HG03039 (cell line): ENCODE data around the gene PGLYRP4.
"Not testable (repeated sequence)": the region's sequence is repeated elsewhere in the genome, so short reads cannot be mapped to it uniquely, and the experiment has no call there.

Source experiments
- ATAC-seq: cut with Tn5 transposase; IDR thresholded peaks from one replicate; pipeline ENCODE4 v1.9.1; 2021; ENCODE audit warnings: mild to moderate bottlenecking, moderate library complexity; ENCODE audit not compliant: unreplicated experiment

The PGLYRP4 gene

DNA sequence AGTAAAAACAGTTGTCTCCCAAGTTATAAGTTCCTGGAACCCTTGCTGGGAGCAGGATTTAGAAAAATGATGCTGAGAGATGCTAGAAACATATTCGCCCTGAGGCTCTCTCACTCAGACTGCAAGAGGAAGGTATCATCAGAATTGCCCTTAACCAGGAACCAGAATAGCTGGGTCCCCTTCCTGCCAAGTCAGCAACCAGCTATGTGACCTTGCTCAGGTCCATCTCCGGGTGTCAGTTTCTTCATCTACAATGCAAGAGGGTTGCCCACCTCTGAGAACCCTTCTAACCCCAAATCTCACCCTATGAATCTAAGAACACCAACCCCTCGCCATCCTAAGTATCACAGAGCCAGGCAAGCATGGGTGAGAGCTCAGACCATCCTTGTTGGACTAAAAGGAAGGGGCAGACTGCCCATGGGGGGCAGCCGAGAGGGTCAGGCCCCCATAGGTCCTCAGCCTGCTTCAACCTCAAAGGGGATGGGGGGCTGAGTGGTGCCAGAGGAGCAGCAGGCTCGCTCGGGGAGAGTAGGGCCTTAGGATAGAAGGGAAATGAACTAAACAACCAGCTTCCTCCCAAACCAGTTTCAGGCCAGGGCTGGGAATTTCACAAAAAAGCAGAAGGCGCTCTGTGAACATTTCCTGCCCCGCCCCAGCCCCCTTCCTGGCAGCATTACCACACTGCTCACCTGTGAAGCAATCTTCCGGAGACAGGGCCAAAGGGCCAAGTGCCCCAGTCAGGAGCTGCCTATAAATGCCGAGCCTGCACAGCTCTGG lies 8.6 kb upstream of the PGLYRP4 start:
- no peak for ATAC-seq

DNA sequence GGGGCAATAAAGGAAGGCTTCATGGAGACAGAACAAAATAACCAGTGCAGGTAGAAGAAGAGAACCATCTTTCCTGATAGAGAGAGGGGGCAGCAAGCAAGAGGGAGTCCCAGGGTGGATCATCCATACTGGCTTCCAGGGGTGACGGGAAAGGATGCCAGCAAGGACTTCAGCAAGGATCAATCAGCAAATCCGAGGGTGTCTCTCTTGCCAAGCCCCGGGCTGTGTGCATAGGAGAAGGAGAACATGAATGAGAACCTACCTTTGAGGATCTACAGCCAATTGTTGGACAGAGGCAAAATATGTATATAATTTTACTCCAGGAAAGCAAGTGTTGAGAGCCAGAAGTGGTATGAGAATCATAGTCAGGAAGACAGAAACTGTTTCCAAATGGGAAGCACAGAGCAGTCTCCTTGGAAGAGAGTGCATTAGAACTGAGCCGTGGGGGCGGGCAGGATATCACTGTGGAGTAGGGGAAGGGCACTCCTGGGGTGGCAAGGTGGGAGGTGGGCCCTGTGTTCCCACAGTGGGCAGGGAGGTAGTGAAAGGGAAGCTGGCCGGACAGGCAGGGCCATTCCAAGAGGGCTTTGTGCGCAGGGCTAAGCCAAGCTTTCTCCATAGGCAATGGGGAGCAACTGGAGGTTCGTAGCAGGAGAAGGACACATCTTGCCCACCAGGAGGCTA lies 7.9 kb upstream of the PGLYRP4 start:
- no peak for ATAC-seq

DNA sequence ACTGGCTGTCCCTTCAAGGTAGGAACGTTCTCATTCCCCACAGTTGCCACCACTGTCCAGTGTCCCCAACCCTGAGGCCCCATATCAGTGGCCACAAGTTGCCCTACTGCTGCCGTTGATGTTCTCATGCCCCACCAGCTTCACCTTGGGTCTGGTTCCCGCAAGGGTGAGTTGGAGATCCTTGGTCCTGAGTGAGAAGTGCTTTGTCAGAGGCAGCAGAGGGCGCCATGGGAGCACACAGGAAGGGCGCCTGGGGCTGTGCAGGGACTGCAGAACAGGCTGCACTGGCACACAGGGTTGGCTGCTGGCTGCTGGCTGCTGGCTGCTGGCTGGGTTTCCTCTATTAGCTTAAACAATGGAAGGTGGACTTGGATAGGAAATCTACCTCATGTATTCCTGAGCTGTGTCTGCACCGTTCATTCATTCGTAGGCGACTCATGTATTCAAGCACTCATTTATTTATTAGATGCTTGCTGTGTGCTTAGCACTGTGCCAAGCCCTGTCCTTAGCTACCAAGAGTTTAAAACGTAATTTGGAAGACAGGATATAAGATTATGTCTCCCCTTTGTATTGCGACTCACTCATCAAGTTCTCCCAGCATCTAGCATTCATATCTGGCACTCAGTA lies 6.9 kb upstream of the PGLYRP4 start:
- ATAC-seq, result no peak

DNA sequence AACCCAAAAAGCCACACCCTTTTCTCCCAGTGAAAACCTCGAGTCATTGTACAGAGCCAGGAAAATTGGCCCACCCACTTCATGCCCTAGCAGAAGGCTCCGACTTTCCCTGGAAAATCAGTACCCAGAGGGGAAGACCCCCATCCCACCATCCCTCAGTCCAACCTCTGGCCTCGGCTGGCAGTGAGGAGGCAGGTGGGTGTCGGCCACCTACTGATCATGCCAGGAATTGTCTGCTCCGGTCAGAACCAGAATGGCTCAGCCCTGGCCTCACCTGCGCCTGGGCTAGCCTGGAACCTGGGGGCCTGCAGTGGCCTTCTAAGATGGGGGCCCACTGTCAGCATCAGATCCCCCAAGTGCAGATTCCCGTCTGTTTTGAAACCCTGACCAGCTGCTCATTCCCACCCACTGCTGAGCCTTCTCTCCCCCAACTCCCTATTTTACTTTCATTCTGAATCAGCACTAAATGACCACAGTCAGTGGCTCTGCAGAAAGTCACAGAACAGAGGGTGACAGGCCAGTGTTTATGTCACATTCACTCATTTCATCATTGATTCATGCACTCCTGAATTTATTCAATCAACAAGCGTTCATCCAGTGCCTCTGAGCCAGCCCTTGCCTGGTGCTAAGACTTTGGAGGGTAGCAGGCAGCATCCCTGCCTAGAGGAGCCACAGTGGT lies 6.0 kb upstream of the PGLYRP4 start:
- ATAC-seq, result no peak

DNA sequence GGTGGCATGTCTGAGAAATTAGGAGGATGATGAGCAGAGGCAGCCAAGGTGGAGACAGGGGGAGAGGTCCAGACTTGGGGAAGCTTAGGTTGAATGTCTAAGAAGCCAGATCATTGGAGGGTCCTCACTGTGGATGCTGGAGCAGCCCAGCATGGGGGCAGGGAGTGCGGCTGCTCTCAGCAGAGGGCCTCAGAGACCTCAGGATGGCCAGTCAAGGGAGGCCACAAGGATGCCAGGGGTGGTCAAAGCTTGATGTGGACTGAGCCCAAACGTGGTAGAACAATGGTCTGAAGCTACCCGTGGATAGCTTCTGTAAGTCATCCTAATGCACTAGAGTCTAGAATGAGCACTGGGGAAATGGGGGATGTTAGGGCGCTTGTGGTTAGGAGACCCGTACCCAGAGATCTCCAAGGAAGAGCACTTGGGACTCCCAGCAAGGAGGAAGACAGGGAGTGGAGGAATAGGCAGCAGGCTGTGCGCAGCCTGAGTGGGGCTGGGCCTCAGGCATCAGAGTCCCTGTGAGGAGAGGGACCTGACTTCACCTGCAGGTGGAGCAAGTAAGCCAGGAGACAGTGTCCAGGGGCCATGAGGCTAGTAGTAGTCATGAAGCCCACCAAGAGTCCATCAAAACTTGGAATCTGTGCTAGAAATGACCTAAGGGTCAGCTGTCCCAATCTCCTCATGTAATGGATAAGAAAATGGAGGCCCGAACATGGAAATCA lies 4.7 kb upstream of the PGLYRP4 start:
- ATAC-seq, result no peak

DNA sequence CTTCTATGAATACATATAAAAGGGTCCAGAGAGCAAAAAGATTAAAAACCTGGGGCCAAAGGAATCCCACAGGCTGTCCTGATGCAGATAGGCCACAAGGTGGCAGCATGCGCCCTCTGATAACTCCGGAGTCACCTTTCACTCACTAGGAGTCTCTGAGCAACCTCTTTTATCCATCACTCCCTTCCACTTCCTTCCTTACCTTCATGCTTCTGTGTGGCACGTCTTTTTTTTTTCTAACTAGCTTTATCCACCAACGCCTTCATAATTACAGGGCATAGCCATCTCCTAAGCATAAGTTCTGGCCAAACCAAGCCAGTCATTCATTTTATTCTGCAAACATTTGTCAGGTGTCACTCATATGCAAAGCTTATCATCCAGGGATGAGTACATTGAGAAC lies 3.9 kb upstream of the PGLYRP4 start:
- no peak for ATAC-seq

DNA sequence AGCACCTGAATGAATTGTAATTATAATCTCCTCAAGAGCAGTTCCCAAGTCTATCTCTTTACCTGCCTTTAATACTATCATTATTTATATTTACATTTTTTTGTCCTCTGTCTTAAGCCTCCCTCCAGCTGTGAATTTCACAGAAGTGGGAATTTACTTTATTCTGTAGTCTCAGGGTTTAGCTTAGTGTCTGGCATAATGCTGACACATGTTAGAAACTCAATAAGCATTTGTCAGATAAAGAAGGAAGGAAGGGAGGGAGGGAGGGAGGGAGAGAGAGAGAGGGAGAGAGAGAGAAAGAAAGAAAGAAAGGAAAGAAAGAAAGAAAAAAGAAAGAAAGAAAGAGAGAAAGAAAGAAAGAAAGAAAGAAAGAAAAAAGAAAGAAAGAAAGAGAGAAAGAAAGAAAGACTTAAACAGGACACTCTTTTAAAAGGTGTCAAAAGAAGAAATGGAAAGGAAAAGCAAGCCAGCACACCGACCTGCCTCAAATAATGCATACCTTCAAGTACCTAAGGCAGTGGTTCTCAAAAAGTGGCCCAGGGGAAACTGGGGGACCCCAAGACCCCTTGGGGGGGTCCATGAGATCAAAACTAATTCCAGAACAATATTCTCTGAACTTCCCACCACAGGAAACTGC lies 1.8 kb upstream of the PGLYRP4 start:
- ATAC-seq, result no peak

DNA sequence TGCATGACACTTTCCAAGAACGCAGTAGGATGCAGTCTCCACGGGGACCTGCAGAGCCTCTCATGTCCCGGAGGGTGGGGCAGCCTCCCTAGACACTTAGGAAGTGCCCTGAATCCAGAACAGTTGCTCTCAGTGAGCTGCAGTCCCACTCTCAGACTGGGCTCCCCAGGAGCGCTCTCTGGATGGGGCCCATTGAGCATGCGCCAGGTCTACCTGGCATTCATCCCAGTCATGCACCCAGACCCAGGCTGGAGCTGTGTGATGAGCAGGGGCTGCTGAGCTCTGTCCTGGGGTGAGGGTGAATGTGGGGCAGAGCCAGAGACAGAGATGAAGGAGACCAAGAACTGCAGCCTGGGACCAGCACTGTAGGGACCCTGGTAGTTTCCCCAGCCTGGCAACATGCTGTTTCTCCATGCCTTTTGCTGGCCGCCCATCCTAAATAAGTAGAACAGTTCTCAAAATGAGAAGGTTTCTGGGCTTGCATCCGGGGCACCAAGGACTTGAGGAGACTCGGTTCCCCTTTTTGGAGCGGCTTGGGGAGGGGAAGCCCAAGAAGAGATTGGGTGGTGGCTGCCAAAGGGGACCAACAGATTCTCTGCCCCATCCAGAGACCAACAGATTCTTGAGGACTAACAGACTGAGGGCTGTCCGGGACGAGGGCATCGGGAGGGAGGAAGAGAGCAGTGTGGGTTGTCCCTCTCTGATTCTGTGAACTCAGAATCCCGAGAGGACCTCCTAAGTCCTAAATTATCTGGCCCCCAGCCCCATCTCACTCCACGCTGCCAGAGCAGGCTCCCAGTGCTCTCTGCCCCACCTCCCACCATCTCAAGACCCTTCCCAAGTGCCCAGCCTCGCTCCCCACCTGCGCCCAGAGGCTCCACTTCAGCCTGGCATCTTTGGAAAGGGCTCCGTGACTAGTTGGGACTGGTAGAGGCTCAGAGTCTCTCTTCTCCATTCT lies 1.0 kb upstream of the PGLYRP4 start:
- no peak for ATAC-seq

DNA sequence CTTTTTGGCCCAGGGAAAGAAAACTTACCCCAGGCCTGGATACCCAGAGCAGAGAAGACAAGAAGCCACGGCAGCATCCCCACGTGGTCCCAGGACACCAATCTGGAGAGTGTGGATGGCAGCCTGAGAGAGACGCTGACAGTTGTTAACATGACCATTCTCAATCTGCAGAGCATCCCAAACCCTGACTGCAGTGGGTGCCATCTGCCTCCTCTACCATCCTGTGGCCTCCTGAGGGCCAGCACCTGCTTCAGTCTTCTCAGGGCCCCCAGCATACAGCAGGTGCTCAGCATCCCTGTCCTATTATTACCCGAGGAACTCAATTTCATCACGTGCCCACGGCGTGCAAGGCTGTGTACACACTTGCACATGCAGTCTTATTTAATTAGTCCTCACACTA lies 785 bp downstream of the PGLYRP4 start:
- ATAC-seq, result no peak

DNA sequence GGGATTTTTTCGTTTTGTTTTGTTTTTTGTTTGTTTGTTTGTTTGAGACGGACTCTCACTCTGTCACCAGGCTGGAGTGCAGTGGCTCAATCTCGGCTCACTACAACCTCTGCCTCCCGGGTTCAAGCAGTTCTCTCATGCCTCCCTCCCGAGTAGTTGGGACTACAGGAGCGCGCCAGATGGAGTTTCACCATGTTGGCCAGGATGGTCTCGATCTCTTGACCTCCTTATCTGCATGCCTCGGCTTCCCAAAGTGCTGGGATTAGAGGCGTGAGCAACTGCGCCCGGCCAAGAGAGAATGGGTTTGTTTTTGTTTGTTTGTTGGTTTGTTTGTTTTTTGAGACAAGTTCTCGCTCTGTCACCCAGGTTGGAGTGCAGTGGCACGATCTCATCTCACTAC lies 1.6 kb downstream of the PGLYRP4 start:
- not testable (repeated sequence) for ATAC-seq

DNA sequence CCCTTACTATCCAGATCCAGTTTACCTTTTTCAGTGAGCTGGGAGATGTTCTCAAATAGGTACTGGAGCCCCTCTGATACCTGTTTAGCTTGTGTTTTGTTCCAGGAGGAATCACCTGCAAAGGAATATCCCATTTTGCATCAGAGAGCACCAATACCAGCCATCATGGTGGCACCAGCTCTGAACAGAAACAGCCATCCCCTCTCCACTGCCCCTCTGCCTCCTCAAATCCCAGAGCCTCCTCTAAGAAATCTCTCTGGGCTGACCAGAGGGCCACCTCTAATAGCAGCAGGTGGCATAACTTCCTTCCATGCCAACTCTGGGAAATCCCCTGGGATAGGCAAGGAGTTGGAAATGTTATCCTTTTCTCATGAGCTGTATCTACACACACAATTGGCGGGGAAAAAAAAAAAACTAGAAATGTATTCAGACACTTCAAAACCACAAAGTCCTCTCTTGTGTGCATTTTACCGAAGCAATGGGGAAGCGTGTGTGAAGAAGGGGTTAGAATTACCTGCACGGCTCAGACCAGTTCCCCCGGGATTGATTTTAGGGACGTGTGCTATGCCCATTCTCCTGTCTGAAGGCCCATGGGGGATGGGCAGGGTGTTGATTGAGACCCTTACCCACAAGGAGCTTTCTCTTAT lies 2.4 kb downstream of the PGLYRP4 start:
- ATAC-seq, result no peak

DNA sequence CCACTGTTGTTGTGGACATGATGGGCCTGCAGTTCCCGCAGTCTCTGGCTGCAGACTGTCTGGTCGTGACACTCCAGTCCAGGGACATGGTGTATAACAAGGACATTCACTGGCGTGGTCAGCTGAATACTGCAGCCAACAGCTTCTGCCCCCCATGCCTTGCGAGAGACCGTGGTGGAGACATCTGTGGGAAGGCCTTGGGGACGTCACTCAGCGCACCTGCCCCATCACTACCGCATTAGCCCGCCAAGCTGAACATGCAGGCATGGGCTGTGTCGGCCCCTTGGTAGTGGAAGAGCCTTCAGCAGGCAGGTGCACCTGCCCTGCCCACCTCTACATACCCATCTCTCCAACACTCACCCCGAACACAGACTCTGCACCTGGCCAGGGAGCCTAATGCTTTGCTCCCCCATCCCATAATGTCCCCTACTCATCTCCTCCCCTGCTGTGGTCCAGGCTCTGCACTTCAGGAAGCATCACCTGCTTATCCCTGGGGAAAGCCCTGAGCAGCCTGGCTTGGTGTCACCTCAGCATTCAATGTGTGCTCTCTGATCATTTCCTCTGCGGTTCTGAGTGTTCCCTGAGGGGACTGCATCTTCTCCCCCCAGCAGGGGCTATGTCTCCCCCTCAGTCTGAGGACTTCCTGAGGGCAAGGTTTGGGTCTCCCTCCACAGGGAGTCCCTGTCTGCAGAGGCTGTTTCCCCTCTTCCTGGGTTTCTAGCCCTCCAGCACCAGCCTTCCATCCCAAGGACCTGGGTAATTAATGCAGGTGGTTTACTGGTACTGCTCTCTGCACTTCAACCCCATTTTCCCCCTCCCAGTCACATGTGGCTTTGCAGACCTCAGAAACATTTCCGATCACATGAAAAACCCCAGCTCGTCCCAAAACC lies 3.2 kb downstream of the PGLYRP4 start:
- no peak for ATAC-seq

DNA sequence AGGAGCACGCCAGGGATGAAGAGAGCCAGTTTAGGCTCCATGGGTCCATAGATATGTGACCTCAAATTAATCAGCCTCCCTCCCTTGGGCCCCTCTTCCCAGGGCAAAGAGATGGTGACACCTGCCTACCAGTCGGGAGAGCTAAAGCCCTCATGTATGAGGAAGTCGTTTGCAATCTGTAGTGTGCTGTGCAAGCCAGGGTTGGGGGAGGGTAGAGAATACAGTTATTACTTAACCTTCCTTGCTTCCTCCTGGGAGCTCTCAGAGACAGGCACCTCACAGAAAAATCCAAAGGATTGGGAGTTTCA lies 4.0 kb downstream of the PGLYRP4 start:
- ATAC-seq, result no peak

DNA sequence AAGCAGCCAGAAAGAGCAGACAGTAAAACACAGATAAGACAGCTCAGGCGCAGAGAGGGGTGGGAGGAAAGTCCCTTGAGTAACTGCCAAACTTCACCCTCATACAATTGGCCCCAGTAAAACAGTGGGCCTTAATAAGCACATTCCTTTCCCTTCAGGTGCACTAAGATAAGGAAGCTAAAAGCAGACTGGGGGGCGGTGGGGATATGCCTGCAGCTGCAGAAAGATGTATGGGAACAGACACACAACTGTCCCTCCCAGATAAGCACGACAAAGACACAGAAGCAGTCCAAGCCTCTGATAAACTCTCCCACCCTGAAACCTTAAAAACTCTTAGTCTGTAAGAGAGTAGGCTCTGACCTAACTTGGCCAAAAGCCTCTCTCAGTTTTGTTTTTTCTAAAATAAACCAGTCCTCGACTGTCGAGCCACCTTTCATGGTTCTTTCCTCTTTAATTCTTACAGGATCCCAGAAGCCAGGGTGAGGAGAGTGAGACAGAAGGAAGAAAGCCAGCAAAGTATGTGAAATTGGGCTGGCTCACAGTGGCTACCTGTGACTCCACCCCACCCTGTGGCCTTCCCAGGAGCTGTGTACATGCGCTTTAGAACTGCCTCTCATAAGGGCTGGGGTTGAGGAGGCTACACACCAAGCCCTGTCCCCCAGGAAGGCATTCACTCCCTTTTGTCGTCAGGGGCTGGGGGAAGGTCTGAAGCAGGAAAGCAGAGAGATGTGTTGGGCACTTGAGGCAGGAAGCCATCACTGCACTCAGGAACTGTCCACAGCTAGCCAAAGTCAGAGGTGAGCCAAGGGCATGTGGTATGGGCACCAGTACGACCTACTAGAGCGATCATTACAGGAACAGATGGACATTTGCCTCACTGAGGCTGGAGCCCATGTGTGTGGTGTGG lies 4.6 kb downstream of the PGLYRP4 start:
- ATAC-seq, result no peak

DNA sequence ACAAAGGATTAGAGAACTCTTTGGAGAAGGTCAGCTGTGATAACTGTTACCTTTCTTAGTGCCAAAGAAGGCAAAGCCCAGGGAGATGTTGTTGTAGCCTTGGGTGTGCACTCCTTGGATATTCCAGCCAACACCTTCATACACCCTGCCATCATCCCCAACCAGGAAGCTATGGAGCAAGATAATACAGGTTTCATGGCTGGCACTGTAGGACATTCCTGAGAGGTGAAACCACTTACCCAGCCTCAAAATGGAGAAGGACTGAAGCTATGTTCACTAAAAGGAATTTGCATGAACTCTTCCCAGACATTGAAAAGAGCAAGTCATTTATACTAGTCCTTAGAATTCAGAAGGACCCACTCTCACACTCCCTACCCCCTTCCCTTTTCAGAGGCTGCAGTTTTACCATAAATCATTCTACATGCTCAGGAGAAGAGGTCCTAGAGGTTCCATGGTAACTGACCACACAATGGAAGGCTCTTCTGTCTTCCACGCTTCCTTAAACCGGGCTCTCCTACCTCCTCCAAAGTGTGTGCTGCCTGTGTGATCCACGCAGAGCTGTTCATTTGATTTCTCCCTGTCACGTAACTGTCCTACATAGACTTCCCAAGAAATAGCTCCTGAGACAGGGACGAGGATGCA lies 5.5 kb downstream of the PGLYRP4 start:
- no peak for ATAC-seq

DNA sequence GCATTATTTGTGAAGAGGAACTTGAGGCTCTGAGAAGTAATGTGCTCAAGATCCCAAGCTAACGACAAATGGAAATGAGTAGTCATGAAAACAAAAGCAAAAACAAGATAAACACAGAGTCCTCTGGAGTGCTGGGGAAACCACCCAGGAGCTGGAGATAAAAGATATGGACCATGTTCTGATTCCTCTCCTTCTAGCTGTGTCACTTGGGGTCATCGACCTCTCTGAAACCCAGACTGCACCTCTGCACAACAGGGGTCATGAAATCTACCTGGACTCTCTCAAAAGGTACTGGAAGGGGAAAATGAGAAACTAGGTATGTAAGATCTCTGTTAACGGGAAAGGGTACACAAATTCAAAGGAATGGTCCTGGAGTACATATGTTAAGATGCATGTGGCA lies 6.5 kb downstream of the PGLYRP4 start:
- no peak for ATAC-seq
